Endothelial cell of hepatic sinusoid (primary cell): Measurements from ENCODE around the gene LNP1.
"Not testable (repeated sequence)": the region's sequence is repeated elsewhere in the genome, so short reads cannot be mapped to it uniquely, and the experiment has no call there.

Source experiments
- in situ Hi-C: cut with HindIII; loops from 2 replicates; pipeline ENCODE4 v1.10.0; 2017; ENCODE audit warnings: low sequenced_read_pairs

LNP1 gene

GRCh38 chr3:100429187-100429716, 27.9 kb downstream of the LNP1 start:
- in situ Hi-C loops: no loop called here

GRCh38 chr3:100436951-100437350, 35.6 kb downstream of the LNP1 start:
- in situ Hi-C loops: no loop called here

DNA sequence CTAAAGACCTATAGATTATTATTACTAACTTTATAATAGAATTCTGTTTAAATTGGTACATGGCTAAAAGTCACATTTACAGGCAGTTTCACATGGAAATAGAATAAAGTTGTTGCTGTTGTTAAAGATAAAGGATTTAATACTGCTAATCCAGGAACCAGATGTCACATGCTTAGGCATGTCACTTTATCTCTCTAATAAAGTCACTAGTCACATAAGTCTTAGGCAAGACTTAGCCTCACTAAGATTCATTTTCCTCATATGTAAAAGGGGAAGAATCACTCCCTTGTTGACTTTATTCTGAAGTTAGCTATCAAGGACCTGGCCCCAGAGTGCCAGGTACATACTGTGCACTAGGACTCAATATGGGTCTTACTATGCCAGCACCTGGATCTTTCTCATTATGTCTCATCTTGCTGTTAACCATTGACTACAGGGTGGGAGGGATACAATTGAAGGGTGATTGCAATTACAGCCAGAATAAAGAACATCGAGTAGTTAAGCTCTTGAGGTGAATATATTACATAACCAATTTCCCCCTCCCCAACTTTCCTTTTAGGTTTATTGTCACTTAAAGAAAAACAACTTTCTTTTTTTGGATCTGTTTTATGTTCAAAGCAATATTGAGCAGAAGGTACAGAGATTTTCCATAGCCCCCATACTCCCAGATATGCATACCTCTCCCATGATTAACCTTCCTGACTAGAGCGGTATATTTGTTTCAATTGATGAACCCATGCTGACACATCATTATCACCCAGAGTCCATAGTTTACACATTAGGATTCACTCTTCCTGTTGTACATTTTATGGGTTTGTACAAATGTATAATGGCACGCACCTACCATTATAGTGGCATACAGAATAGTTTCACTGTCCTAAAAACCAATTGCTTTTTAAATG, 36.6 kb downstream of the LNP1 start:
- in situ Hi-C loops: no loop called here

DNA sequence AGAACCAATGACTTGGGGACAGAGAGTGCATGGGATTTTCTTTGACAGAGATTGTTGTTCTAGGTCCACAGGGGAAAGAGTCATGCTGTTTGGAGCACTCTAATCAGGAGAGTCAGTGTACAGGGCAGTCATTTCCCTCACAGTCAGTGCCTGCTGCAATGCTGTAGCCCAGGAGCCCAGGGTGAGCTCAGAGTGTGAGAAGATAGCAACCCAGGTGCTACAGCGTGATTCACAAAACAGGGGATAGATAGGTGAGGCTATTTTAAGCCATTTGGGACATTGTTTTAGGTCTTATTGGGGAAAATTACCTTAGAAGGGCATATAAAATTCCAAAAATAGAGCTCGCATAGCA, 37.3 kb downstream of the LNP1 start:
- in situ Hi-C loops: no loop called here

DNA sequence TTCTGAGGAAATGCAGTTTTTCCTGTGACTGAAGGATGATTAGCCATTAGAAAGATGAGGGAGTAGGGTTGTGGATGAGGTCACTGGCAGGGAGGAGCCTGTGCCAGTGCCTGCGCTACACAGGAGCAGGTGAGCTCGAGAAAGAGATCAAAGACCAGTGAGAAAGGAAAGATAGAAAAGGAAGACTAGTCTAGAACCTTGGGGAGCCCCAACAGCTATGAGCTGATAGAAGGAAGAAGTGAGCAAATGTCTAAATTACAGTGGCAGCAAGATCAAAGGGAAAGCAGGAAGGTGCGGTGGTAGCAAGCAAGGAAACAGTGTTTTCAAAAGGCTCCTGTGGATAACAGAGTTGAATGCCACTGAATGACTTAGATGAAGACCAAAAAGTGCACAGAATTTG, 39.6 kb downstream of the LNP1 start:
- in situ Hi-C loops: no loop called here

DNA sequence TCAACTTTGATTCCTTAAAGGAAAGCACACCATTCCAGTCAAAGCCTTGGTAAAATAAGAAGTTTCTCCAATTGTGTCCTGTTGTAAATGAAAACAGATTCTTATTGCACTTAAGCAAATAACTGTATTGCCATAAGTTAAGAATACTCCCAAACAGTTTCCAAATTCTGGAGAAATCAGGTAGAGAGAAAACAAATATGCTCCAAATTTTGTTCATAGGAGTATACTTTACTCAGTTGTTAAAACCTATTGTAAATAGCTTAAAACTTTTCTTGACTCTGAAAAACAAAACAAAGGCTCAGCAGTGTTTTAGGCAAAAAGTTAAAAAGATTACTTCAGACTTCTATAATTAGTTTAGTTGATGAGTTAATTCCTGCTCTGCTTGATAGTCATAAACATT, 42.4 kb downstream of the LNP1 start:
- in situ Hi-C loops: no loop called here

GRCh38 chr3:100447067-100447466, 45.7 kb downstream of the LNP1 start:
- in situ Hi-C loops: not testable (repeated sequence)

GRCh38 chr3:100448079-100448478, 46.7 kb downstream of the LNP1 start:
- in situ Hi-C loops: no loop called here

DNA sequence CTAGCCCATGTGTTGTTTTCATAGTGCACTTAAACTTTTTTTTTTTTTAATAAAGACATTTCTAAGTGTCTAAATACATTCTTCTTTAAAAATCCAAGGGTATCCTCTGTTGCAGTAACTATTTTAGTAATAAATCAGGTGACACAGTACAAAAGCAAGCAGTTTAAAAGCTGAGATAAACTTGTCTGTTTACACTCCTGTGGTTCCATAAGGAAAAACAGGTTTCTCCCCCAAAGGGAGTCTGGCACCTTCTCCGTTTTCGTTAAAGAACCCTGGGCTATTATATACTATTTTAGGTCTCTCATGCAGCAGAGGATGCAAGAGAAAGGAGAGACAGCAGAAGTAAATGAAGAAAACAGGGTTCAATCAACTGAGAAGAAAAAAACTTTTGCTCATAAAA, 47.9 kb downstream of the LNP1 start:
- in situ Hi-C loops: no loop called here

- in situ Hi-C loops: no loop called here
These were observed 53.3 kb downstream of the LNP1 start for GRCh38 chr3:100454677-100455076.

GRCh38 chr3:100455841-100456550, 54.7 kb downstream of the LNP1 start:
- in situ Hi-C loops: no loop called here

GRCh38 chr3:100456745-100457144, 55.4 kb downstream of the LNP1 start:
- in situ Hi-C loops: no loop called here

DNA sequence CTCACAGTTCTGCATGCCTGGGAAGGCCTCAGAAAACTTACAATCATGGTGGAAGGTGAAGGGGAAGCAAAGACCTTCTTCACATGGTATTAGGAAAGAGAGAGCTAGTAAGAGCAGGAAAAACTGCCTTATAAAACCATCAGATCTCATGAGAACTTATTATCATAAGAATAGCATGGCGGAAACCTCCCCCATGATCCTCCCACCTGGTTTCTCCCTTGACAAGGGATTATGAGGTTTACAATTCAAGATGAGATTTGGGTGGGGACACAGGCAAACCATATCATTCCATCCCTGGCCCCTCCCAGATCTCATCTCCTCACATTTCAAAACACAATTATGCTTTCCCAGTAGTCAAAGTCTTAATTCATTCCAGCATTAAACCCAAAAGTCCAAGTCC, 56.5 kb downstream of the LNP1 start:
- in situ Hi-C loops: no loop called here

- in situ Hi-C loops: no loop called here
These were observed 57.5 kb downstream of the LNP1 start for GRCh38 chr3:100458814-100459213.

DNA sequence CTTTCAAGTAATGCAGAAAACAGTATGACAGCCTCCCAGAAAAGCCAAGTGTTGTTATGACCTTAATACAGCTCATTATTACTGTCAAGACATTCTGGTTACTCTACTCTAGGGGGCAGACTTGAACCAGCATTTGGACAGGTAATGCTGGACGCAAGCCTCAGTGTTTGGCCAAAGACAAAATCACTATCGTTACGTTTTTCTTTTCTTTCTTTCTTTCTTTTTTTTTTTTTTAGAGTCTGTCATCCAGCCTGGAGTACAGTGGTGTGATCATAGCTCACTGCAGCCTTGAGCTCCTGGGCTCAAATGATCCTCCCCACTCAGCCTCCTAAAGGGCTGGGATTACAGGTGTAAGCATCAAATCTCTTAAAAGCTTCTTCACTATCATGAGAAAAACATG, 61.7 kb downstream of the LNP1 start:
- in situ Hi-C loops: no loop called here

DNA sequence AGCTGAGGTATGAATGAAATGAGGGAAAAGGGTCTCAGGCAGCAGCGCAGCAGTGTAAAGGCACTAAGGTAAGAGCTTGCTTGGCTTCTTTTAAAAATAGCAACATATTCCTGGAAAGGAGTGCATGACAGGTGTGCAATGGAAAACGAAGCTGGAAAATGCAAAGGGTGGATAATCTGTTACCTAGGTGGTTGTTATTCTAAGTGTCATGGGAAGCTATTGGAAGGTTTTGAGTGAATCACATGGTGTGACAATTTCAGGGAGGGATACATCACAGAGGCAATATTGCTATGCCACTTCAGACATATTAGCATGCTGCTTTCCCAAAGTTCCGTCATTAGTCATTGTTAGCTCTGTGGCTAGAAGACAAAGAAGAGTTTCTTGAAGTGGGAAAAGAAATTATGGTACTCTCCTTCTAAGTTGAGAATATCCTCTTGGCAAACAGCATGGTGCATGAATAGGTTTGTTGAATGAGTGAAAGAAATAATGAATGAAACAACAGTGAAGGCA, 62.4 kb downstream of the LNP1 start:
- in situ Hi-C loops: no loop called here

DNA sequence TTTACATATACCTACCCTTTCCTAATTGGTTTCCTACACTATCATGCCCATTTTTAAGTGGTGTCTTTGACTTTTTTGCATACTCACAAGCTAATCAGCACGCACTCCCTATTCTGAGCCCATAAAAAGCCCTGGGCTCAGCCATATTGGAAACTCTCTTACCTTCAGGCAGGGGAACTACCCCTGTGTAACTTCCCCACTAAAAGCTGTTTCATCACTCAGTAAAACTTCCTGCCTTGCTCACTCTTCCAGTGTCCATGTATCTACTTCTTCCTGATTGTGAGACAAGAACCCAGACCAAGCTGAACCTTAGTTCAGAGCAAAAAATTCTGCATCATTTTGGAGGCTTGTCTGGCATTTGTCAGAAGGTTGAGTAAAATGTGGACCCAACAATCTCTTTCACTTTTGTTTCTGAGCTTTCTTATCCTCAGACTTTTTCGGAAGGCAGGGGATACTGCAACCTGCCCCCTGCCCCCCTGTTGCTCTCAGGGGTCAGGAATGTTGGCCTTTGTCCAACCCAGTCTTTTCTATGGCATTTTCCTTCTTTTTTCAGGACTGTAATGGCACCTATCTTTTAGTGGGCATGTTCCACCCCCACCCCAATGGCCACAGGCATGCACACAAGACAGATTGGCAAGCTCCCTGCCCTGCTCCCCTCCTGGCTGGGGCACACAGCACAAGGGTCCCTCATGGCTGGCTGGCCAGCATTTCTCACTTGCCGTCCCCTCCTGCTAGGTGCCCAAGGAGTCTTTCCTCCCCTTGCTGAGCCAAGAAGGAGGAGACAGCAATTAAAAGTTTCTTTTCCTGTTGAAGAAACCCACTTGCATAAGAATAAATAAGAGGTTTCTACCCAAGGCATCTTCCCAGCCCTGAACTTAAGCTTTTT, 64.8 kb downstream of the LNP1 start:
- in situ Hi-C loops: loop anchor here (5.0 kb wide), 1 partner anchor 111 kb away; no protein-coding TSS in a partner anchor

GRCh38 chr3:100467133-100467532, 65.8 kb downstream of the LNP1 start:
- in situ Hi-C loops: loop anchor here (5.0 kb wide), 1 partner anchor 110 kb away; no protein-coding TSS in a partner anchor

- in situ Hi-C loops: loop anchor here (5.0 kb wide), 1 partner anchor 109 kb away; no protein-coding TSS in a partner anchor
These were observed 67.3 kb downstream of the LNP1 start for GRCh38 chr3:100468676-100469075.

- in situ Hi-C loops: no loop called here
These were observed 69.6 kb downstream of the LNP1 start for GRCh38 chr3:100470951-100471350.

- in situ Hi-C loops: no loop called here
These were observed 70.1 kb downstream of the LNP1 start for GRCh38 chr3:100471444-100471843.
